Measurements from ENCODE around the gene TMPRSS9. TPM values are rescaled to one million over a fixed set of nuclear protein-coding genes. Genes with fewer than 3 reads are reported as not detected.
A peak's percentile ranks its signal among the peaks of the same experiment; 100 is the strongest.

Gene TMPRSS9
- total RNA-seq, 1 experiment from 2014 or later: 0.57 TPM

GRCh38 chr19:2423071-2423914 lies 63.2 kb downstream of the TMPRSS9 start:
- Mint-ChIP-seq H3K4me3 (no peak overlapping the region), H3K9me3 (no peaks in the 10 kb centered on the region), H3K27ac (no peak overlapping the region), H3K4me1 (peaks cover 17% of the 10 kb centered on the region), H3K36me3 (no peaks in the 10 kb centered on the region), H3K27me3 (ENCODE audit: low read depth) (peaks cover 12% of the 10 kb centered on the region)
- ChIA-PET CTCF (no interaction called here), POLR2A (no interaction called here)
- TF ChIP-seq HMGA2 (CRISPR knock-in tag; IDR thresholded peaks at IDR 0.05): no peak
- DNase-seq (ENCODE audit: low spot score) (no peak), ATAC-seq (no peak)

- CTCF ChIA-PET: interaction anchor here (0.7 to 2.5 kb wide), 4 partner anchors 39 to 190 kb away, joined by 3 to 11 read pairs (median 5); no protein-coding TSS in a partner anchor
- Mint-ChIP-seq H3K4me3 (no peak overlapping the region), H3K4me1 (peaks cover 24% of the 10 kb centered on the region), H3K27me3 (ENCODE audit: low read depth) (peaks cover 12% of the 10 kb centered on the region), H3K36me3 (no peaks in the 10 kb centered on the region), H3K9me3 (no peaks in the 10 kb centered on the region), H3K27ac (no peak overlapping the region)
- TF ChIP-seq ZNF263 (CRISPR knock-in tag; IDR thresholded peaks at IDR 0.05; ENCODE audit: low read depth) (0 out of 2 replicates have a peak, but pooled peaks have one; percentile 30), PREB (CRISPR knock-in tag; IDR thresholded peaks at IDR 0.05; ENCODE audit: borderline replicate concordance) (no peak), ZNF317 (CRISPR knock-in tag; IDR thresholded peaks at IDR 0.05; ENCODE audit: borderline replicate concordance, low read depth) (no peak), SOX15 (CRISPR knock-in tag; IDR thresholded peaks at IDR 0.05) (no peak), ZNF396 (CRISPR knock-in tag; IDR thresholded peaks at IDR 0.05; ENCODE audit: borderline replicate concordance) (no peak), ZNF532 (CRISPR knock-in tag; IDR thresholded peaks at IDR 0.05; ENCODE audit: borderline replicate concordance) (no peak), FOXK1 (CRISPR knock-in tag; IDR thresholded peaks at IDR 0.05) (no peak)
- POLR2A ChIA-PET: interaction anchor here (1.3 kb wide), 1 partner anchor 52 kb away, joined by 3 read pairs; the partner anchor contains the start of gene GADD45B
- DNase-seq (ENCODE audit: low spot score) (no peak), ATAC-seq (no peak)
These were observed 64.0 kb downstream of the TMPRSS9 start for GRCh38 chr19:2423915-2424685.

- ChIA-PET POLR2A (interaction anchor here (1.3 kb wide), 1 partner anchor 51 kb away, joined by 3 read pairs; the partner anchor contains the start of gene GADD45B), CTCF (interaction anchor here (0.7 to 2.5 kb wide), 8 partner anchors 13 to 189 kb away, joined by 3 to 11 read pairs (median 3); no protein-coding TSS in a partner anchor)
- Mint-ChIP-seq H3K27ac (no peak overlapping the region), H3K4me1 (peaks cover 27% of the 10 kb centered on the region), H3K36me3 (peaks cover 3% of the 10 kb centered on the region; the same call in 1 of the 2 replicates), H3K4me3 (peak overlapping the region; percentile 88), H3K9me3 (no peaks in the 10 kb centered on the region), H3K27me3 (ENCODE audit: low read depth) (0 out of 2 replicates have a peak, but pooled peaks cover 4% of the 10 kb centered on the region)
- DNase-seq (ENCODE audit: low spot score): peak; percentile 76
- peak; percentile 34 for ATAC-seq
- TF ChIP-seq MYBL2 (CRISPR knock-in tag; IDR thresholded peaks at IDR 0.05) (0 out of 2 replicates have a peak, but pooled peaks have one; percentile 41), NFYB (CRISPR knock-in tag; conservative IDR thresholded peaks at IDR 0.05; ENCODE audit: low read depth) (0 out of 2 replicates have a peak, but pooled peaks have one; percentile 19), MXD4 (CRISPR knock-in tag; IDR thresholded peaks at IDR 0.05; ENCODE audit: borderline replicate concordance) (no peak), ZNF263 (CRISPR knock-in tag; IDR thresholded peaks at IDR 0.05; ENCODE audit: low read depth) (no peak), PRRX2 (CRISPR knock-in tag; IDR thresholded peaks at IDR 0.05) (peak; percentile 75; the same call in 1 of the 2 replicates), MAX (CRISPR knock-in tag; IDR thresholded peaks at IDR 0.05) (peak; percentile 7; the same call in 1 of the 2 replicates), ATF2 (CRISPR knock-in tag; IDR thresholded peaks at IDR 0.05; ENCODE audit: borderline replicate concordance, low read depth) (no peak), JAZF1 (CRISPR knock-in tag; IDR thresholded peaks at IDR 0.05) (no peak), RORB (CRISPR knock-in tag; IDR thresholded peaks at IDR 0.05) (no peak), FOXP4 (CRISPR knock-in tag; IDR thresholded peaks at IDR 0.05) (peak; percentile 70; the same call in 1 of the 2 replicates)
These were observed 64.9 kb downstream of the TMPRSS9 start for GRCh38 chr19:2424686-2425621.

All from WTC11 (cell line).